HL-60 (cell line): Measurements from ENCODE around the gene MYO15A.

Experiments used
- CTCF ChIP-seq: IDR thresholded peaks from one replicate; pipeline ENCODE4 v1.5.1; 2011; ENCODE audit warnings: low read length, control low read depth, inconsistent platforms; ENCODE audit not compliant: insufficient read depth
- POLR2AphosphoS5 ChIP-seq: IDR thresholded peaks from 2 replicates; pipeline ENCODE4 v1.6.1; 2012; ENCODE audit warnings: low read depth
- REST ChIP-seq: IDR thresholded peaks from 2 replicates; pipeline ENCODE4 v1.6.1; 2012; ENCODE audit warnings: low read depth; ENCODE audit not compliant: insufficient replicate concordance
- SPI1 ChIP-seq: IDR thresholded peaks from 2 replicates; pipeline ENCODE4 v1.6.1; 2012; ENCODE audit warnings: low read depth, mild to moderate bottlenecking, borderline replicate concordance

- TF ChIP-seq CTCF, result no peak
- TF ChIP-seq POLR2AphosphoS5, result peak; percentile 19; the same call in 1 of the 2 replicates
- no peak for TF ChIP-seq REST
- TF ChIP-seq SPI1, result no peak
These were observed 74.4 kb downstream of the MYO15A start for GRCh38 chr17:18182978-18183333.
